Measurements from ENCODE around the gene CAMSAP1. TPM values are rescaled to one million over a fixed set of nuclear protein-coding genes. Genes with fewer than 3 reads are reported as not detected.

CAMSAP1 gene
- total RNA-seq, 4 donors from 2014 or later: 32.2 to 46.1 (median 34.0) TPM

DNA sequence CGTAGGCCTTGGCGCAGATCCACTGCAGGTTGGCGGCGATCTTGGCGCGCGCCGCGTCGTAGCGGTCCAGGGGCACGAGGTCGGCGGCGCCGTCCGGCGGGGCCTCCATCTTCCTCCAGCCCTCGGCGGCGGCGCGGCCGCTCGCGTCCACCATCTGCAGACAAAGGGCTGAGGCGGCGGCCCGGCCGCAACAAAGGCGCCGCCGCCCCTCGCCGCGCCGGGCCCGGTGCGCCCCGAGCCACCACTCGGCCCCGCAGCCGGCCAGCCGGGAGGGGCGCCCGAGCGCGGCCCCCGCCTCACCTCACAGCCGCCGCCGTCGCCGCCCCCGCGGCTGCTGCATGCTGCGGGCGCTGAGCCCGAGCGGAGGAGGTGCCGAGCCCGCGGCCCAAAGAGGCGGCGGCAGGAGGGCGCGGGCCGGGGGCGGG lies 328 bp downstream of the CAMSAP1 start:
- H3K4me3 ChIP-seq (ENCODE audit: low read depth, poor library complexity, severe bottlenecking): peak overlapping the region; percentile 47
- 0% methylated on average over 12 of the region's 69 CpGs; no CpG with 5 or more reads in 1 of the 2 donors for WGBS, 2 donors
- TF ChIP-seq, protein P1, sequence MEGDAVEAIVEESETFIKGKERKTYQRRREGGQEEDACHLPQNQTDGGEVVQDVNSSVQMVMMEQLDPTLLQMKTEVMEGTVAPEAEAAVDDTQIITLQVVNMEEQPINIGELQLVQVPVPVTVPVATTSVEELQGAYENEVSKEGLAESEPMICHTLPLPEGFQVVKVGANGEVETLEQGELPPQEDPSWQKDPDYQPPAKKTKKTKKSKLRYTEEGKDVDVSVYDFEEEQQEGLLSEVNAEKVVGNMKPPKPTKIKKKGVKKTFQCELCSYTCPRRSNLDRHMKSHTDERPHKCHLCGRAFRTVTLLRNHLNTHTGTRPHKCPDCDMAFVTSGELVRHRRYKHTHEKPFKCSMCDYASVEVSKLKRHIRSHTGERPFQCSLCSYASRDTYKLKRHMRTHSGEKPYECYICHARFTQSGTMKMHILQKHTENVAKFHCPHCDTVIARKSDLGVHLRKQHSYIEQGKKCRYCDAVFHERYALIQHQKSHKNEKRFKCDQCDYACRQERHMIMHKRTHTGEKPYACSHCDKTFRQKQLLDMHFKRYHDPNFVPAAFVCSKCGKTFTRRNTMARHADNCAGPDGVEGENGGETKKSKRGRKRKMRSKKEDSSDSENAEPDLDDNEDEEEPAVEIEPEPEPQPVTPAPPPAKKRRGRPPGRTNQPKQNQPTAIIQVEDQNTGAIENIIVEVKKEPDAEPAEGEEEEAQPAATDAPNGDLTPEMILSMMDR (IDR thresholded peaks at IDR 0.05): no peak
- TF ChIP-seq POLR2A (IDR thresholded peaks at IDR 0.05): no peak
- intact Hi-C loops (cut with DNase I; ENCODE audit: low total_unique reads): no loop called here
- peak in 1 of 2 donors; percentile 83 for DNase-seq (ENCODE audit: low spot score in 2 of 2)

DNA sequence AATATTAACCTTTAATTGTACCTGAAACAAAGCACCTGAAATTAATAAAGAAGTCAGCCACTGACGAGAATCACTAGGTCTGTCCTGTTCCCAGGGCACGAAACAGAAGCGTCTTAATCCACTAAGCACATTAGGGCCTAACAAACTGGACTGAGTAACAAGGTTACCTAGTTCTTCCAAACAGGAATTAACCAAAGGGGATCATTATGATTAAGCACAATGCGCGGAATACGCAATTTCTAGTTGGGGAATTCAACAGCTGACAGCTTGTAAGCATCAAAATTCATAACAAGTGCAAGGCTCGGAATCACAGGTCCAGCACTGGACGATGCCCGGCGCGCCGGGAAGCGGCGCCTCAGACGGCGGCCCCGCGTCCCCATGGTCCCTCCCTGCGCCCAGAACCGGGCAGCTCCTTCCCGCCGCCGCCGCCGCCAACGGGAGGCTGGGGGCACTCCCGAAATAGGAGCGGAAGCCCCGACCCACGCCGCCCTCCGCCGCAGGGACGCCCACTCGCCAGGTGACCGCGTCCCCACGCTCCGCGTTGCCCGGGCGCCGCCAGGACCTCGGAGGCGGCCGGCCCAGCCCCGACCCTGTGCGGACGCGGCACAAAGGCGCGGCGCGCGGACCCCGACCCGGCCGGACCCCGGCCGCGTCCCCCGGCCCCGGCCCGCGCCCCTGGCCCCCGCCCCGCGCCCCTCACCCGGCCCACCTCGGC lies 898 bp downstream of the CAMSAP1 start:
- intact Hi-C loops (cut with DNase I; ENCODE audit: low total_unique reads): no loop called here
- TF ChIP-seq POLR2A (IDR thresholded peaks at IDR 0.05): no peak
- TF ChIP-seq, protein P1 (IDR thresholded peaks at IDR 0.05): no peak
- H3K4me3 ChIP-seq (ENCODE audit: low read depth, poor library complexity, severe bottlenecking): peak overlapping the region; percentile 47
- peak in 1 of 2 donors; percentile 77 for DNase-seq (ENCODE audit: low spot score in 2 of 2)
- WGBS, 2 donors: 2 to 3% methylated on average over 27 to 31 of the region's 70 CpGs

DNA sequence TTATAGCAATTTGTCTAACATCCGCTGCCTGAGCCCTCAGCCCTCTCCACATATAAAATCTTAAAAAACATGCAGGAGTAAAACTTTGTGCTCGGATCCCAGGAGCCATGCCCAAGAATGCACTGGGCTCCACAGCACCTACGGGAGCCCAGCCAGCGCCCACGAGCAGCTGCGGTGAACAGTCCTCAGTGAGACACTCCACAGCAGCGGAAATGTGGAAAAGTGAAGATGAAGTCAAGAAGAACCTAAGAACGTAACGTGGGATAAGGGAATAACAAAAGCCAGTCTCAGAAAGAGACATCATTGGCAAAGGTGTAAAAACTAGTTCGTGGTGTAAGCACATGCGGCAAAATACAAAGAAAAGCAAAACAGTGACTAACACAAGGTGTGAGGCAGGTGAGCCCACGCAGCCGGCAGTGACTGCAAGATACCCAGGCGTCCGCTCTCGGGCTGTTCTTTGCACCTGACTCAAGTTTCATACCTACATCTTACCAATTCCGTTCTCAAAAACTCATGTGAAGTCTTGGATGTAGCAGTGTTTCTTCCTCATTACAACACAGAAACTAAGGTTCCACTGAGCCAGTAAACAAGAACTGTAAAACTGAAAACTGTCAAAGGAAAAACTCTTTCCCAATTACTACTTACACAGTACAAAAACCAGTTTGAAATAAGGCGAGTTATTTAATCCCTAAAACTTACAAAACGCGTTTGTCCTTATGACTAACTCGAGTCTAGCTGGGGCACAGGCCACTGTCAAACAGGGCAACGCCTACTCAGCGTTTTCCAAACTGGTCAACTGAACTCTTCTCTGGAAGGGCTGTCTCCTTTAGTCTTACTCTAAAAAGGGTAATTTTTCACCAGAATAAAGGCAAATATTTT lies 1.7 kb downstream of the CAMSAP1 start:
- 40 to 45% methylated on average over 23 of the region's 23 CpGs for WGBS, 2 donors
- DNase-seq (ENCODE audit: low spot score in 2 of 2): peak in 1 of 2 donors; percentile 80
- intact Hi-C loops (cut with DNase I; ENCODE audit: low total_unique reads): no loop called here

DNA sequence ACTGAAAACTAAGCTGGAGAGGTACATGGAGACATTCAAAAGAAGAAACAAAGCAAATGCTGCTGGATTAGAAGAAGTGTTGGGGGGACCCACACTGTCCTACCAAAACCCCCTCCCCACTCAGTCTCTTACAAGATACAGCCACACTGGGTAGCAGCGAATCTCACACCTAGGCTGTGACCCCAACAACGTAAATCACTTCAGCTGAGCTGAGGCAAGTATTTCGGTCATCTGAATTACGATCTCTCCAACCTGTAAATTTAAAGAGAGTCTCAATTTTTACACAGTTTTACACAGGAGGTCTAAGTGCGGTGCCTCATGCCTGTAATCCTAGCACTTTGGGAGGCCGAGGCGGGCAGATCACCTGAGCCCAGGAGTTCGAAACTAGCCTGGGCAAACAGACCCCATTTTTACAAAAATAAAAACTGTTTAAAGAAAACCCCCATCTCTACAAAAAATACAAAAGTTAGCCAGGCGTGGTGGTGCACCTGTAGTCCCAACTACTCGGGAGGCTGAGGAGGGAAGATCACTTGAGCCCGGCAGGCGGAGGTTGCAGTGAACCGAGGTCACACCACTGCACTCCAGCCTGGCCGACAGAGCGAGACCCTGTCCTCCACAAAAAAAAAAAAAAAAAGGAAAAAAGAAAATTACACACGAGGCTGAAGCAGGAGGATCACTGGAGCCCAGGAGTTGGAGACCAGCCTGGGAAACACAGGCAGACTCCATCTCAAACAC lies 3.4 kb downstream of the CAMSAP1 start:
- WGBS, 2 donors: 90 to 94% methylated on average over 16 of the region's 16 CpGs
- TF ChIP-seq, protein P1 (IDR thresholded peaks at IDR 0.05): no peak
- no peak for TF ChIP-seq POLR2A (IDR thresholded peaks at IDR 0.05)
- peak in 1 of 2 donors; percentile 17 for DNase-seq (ENCODE audit: low spot score in 2 of 2)
- no peak overlapping the region for H3K4me3 ChIP-seq (ENCODE audit: low read depth, poor library complexity, severe bottlenecking)
- intact Hi-C loops (cut with DNase I; ENCODE audit: low total_unique reads): no loop called here

More for the DNA sequence above, 1.7 kb downstream of the CAMSAP1 start:
- TF ChIP-seq, protein P1 (IDR thresholded peaks at IDR 0.05): no peak
- TF ChIP-seq POLR2A (IDR thresholded peaks at IDR 0.05): no peak
- H3K4me3 ChIP-seq (ENCODE audit: low read depth, poor library complexity, severe bottlenecking): no peak overlapping the region

DNA sequence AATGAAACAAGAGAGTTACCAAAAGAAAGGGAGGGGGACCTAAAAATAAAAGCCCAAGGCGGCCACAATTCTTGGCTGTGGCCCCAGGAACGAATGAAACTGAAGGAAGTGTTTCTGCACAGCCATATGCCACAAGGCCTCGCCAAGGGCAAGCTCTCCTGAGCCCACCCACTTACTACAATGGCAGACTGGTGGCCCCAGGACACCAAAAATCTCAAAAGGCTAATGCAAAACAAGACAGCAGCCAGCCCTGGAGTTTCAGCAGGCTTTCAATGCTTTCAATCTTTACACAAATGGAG lies 4.0 kb downstream of the CAMSAP1 start:
- no peak for TF ChIP-seq POLR2A (IDR thresholded peaks at IDR 0.05)
- TF ChIP-seq, protein P1 (IDR thresholded peaks at IDR 0.05): no peak
- intact Hi-C loops (cut with DNase I; ENCODE audit: low total_unique reads): no loop called here
- 49 to 60% methylated on average over 3 of the region's 3 CpGs for WGBS, 2 donors
- DNase-seq (ENCODE audit: low spot score in 2 of 2): peak in 1 of 2 donors; percentile 17
- H3K4me3 ChIP-seq (ENCODE audit: low read depth, poor library complexity, severe bottlenecking): no peak overlapping the region

Measured in lower leg skin (tissue), 4 donors.